ENCODE results near the gene SP9. TPM values are rescaled to one million over a fixed set of nuclear protein-coding genes. Genes with fewer than 3 reads are reported as not detected.

The SP9 gene
- total RNA-seq, 1 experiment from 2014 or later, result 2.9 TPM

DNA sequence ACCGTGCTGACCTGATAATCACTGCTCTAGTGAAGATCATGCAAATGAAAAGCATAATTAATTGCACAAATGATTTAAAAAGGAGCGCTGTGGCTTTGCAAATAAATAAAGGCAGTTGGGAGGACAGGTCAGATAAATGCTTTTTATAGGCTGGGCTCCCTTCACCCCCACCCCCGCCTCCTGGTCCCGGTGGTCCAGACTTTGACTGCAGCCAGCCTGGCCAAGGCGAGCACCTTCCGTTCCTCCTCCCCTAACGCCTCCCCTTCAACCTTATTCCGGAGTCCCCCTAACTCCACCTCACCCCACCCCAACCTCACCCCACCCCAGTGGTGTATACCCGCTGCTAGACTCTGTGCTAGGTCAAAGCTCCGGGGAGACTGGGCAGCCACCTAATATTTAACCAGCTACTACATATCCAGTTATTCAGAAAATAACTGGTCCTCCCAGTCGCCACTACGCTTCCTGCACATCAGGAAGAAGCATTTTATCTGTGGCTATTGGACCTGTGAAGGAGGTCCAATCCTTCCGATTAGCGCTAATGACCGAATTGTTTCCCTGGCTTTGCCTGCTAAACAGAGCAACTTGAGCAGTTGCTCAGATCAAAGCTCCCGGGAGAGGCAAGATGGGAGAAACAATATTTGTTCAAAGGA is 3.7 kb upstream of the SP9 start:
- Mint-ChIP-seq H3K36me3 (ENCODE audit: insufficient read depth, unreplicated experiment) (no peaks in the 10 kb centered on the region), H3K27ac (ENCODE audit: unreplicated experiment) (no peak overlapping the region), H3K4me3 (ENCODE audit: unreplicated experiment) (no peak overlapping the region), H3K9me3 (ENCODE audit: unreplicated experiment) (no peaks in the 10 kb centered on the region), H3K4me1 (ENCODE audit: low read depth, unreplicated experiment) (peaks cover 21% of the 10 kb centered on the region), H3K27me3 (ENCODE audit: insufficient read depth, unreplicated experiment) (peaks cover 8% of the 10 kb centered on the region)
- DNase-seq, result no peak
- peaks cover 2% of the 10 kb centered on the region; the same call in 1 of the 2 replicates for H3K27me3 ChIP-seq (replicated peaks; ENCODE audit: control insufficient read depth, insufficient read depth, low read length)
- no TSS peak for BruUV-seq (replicated peaks)
- no peak overlapping the region for H3K4me3 ChIP-seq (ENCODE audit: low read depth, low read length)
- H3K9me3 ChIP-seq, result no peaks in the 10 kb centered on the region
- ChIA-PET CTCF (no interaction called here), POLR2A (interaction anchor here (0.6 kb wide), 1 partner anchor 160 kb away, joined by 3 read pairs; no protein-coding TSS in a partner anchor)
- intact Hi-C loops (cut with micrococcal nuclease; ENCODE audit: unreplicated experiment), result no loop called here
- TF ChIP-seq, protein P1, sequence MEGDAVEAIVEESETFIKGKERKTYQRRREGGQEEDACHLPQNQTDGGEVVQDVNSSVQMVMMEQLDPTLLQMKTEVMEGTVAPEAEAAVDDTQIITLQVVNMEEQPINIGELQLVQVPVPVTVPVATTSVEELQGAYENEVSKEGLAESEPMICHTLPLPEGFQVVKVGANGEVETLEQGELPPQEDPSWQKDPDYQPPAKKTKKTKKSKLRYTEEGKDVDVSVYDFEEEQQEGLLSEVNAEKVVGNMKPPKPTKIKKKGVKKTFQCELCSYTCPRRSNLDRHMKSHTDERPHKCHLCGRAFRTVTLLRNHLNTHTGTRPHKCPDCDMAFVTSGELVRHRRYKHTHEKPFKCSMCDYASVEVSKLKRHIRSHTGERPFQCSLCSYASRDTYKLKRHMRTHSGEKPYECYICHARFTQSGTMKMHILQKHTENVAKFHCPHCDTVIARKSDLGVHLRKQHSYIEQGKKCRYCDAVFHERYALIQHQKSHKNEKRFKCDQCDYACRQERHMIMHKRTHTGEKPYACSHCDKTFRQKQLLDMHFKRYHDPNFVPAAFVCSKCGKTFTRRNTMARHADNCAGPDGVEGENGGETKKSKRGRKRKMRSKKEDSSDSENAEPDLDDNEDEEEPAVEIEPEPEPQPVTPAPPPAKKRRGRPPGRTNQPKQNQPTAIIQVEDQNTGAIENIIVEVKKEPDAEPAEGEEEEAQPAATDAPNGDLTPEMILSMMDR (IDR thresholded peaks at IDR 0.05; ENCODE audit: insufficient read depth in 1 of 2, low read depth in 1 of 2, low read length in 1 of 2, severe bottlenecking in 1 of 2, unreplicated experiment in 1 of 2), result no peak
- H3K36me3 ChIP-seq (ENCODE audit: control insufficient read depth, insufficient read depth, low read length), result no peaks in the 10 kb centered on the region
- H3K4me1 ChIP-seq, result 0 out of 2 replicates have a peak, but pooled peaks cover 2% of the 10 kb centered on the region

DNA sequence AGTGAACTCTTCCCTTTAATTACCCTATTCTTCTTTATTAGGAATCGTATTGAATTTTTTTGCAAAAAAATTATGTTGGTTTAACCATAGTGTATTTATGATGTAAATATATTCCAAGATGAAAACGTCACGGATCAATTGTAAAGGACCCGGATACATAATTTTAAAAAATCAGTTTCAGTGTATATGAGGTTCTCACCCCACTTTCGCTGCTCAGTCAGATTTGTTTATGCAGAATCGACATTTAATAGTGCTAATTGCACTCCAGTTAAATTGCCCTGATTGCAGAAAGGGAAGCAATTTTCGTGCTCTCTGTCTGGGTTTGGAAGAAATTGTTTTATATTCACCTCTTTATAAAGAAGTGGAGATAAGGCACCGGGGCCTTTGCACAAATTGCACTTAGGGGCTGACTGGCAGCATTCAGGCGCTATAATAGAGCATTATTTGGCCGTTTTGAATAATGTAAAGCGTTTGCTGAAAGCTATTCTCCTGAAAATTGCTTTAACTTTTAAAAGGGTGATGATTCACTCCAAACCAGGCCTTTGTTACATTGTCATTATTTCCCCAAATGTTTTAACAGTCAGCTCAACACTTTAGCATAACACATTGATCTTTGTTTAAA is 3.0 kb upstream of the SP9 start:
- Mint-ChIP-seq H3K9me3 (ENCODE audit: unreplicated experiment) (no peaks in the 10 kb centered on the region), H3K27ac (ENCODE audit: unreplicated experiment) (no peak overlapping the region), H3K4me3 (ENCODE audit: unreplicated experiment) (no peak overlapping the region), H3K36me3 (ENCODE audit: insufficient read depth, unreplicated experiment) (no peaks in the 10 kb centered on the region), H3K27me3 (ENCODE audit: insufficient read depth, unreplicated experiment) (peaks cover 8% of the 10 kb centered on the region), H3K4me1 (ENCODE audit: low read depth, unreplicated experiment) (peaks cover 20% of the 10 kb centered on the region)
- TF ChIP-seq, protein P1 (IDR thresholded peaks at IDR 0.05; ENCODE audit: insufficient read depth in 1 of 2, low read depth in 1 of 2, low read length in 1 of 2, severe bottlenecking in 1 of 2, unreplicated experiment in 1 of 2), result no peak
- H3K9me3 ChIP-seq, result no peaks in the 10 kb centered on the region
- CTCF ChIA-PET, result interaction anchor here (0.6 kb wide), 2 partner anchors 17 to 41 kb away, joined by 3 read pairs; no protein-coding TSS in a partner anchor
- no TSS peak for BruUV-seq (replicated peaks)
- peaks cover 2% of the 10 kb centered on the region; the same call in 1 of the 2 replicates for H3K27me3 ChIP-seq (replicated peaks; ENCODE audit: control insufficient read depth, insufficient read depth, low read length)
- no peaks in the 10 kb centered on the region for H3K36me3 ChIP-seq (ENCODE audit: control insufficient read depth, insufficient read depth, low read length)
- intact Hi-C loops (cut with micrococcal nuclease; ENCODE audit: unreplicated experiment), result no loop called here
- DNase-seq, result no peak
- POLR2A ChIA-PET, result interaction anchor here (0.6 kb wide), 1 partner anchor 161 kb away, joined by 3 read pairs; no protein-coding TSS in a partner anchor
- no peak overlapping the region for H3K4me3 ChIP-seq (ENCODE audit: low read depth, low read length)
- H3K4me1 ChIP-seq, result 0 out of 2 replicates have a peak, but pooled peaks cover 1% of the 10 kb centered on the region

DNA sequence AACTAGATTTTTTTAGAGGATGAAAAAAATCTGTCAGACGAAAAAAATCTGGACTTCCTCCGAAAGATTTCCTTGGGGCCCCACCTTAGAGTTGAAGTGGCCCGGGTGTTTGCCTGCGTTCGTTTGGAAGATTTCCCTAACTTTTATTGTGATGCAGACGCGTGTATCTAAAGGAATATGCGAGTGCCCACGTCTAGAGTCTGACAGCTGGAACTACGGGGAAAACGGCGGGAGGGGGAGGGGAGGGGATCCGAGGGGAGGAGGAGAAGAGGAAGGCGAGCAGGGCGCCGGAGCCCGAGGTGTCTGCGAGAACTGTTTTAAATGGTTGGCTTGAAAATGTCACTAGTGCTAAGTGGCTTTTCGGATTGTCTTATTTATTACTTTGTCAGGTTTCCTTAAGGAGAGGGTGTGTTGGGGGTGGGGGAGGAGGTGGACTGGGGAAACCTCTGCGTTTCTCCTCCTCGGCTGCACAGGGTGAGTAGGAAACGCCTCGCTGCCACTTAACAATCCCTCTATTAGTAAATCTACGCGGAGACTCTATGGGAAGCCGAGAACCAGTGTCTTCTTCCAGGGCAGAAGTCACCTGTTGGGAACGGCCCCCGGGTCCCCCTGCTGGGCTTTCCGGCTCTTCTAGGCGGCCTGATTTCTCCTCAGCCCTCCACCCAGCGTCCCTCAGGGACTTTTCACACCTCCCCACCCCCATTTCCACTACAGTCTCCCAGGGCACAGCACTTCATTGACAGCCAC is 2.4 kb upstream of the SP9 start:
- TF ChIP-seq, protein P1 (IDR thresholded peaks at IDR 0.05; ENCODE audit: insufficient read depth in 1 of 2, low read depth in 1 of 2, low read length in 1 of 2, severe bottlenecking in 1 of 2, unreplicated experiment in 1 of 2), result peak; percentile 34 to 42
- peak in 1 of 2 experiments; percentile 55 for DNase-seq
- H3K36me3 Mint-ChIP-seq (ENCODE audit: insufficient read depth, unreplicated experiment), result peaks cover under 1% of the 10 kb centered on the region
- peaks cover 2% of the 10 kb centered on the region for H3K27me3 Mint-ChIP-seq (ENCODE audit: insufficient read depth, unreplicated experiment)
- H3K4me3 Mint-ChIP-seq (ENCODE audit: unreplicated experiment), result peak overlapping the region; percentile 57
- peaks cover 2% of the 10 kb centered on the region; the same call in 1 of the 2 replicates for H3K27me3 ChIP-seq (replicated peaks; ENCODE audit: control insufficient read depth, insufficient read depth, low read length)
- ChIA-PET CTCF (interaction anchor here (0.6 kb wide), 2 partner anchors 18 to 40 kb away, joined by 3 read pairs; no protein-coding TSS in a partner anchor), POLR2A (no interaction called here)
- H3K4me1 Mint-ChIP-seq (ENCODE audit: low read depth, unreplicated experiment), result peaks cover 13% of the 10 kb centered on the region
- intact Hi-C loops (cut with micrococcal nuclease; ENCODE audit: unreplicated experiment), result no loop called here
- no peaks in the 10 kb centered on the region for H3K9me3 Mint-ChIP-seq (ENCODE audit: unreplicated experiment)
- H3K27ac Mint-ChIP-seq (ENCODE audit: unreplicated experiment), result no peak overlapping the region
- no peaks in the 10 kb centered on the region for H3K4me1 ChIP-seq
- no peak overlapping the region; the same call in 1 of the 2 replicates for H3K4me3 ChIP-seq (ENCODE audit: low read depth, low read length)
- no TSS peak for BruUV-seq (replicated peaks)
- H3K9me3 ChIP-seq, result no peaks in the 10 kb centered on the region
- no peaks in the 10 kb centered on the region for H3K36me3 ChIP-seq (ENCODE audit: control insufficient read depth, insufficient read depth, low read length)

Data from Caco-2 (cell line).